Common myeloid progenitor, CD34-positive (primary cell): ENCODE results near the gene EPB41.

Experiments used
- CTCF ChIA-PET: fragments of 350-600 bp; sonication (Branson Sonifier 250); formaldehyde crosslinking; loops from one replicate; lab custom pipeline; 2021; ENCODE audit warnings: antibody characterized with exemption; lab: Charles Lee
- POLR2A ChIA-PET: fragments of 350-600 bp; sonication (Branson Sonifier 250); formaldehyde crosslinking; loops from one replicate; lab custom pipeline; 2021; ENCODE audit warnings: antibody characterized with exemption; lab: Charles Lee
- DNase-seq, 3 donors: peaks; one replicate each; pipeline versions ENCODE4 v3.0.0 to v3.0.0-alpha.2; 2013
- H3K27ac ChIP-seq, 2 experiments: 1 replicate in 1 of 2; 2 replicates in 1 of 2; pipeline ENCODE4 v1.7.0; 2013; ENCODE audit warnings: inconsistent platforms in 2 of 2, low read length in 2 of 2, mild to moderate bottlenecking in 2 of 2, low read depth in 1 of 2, moderate library complexity in 1 of 2; ENCODE audit not compliant: severe bottlenecking in 2 of 2, insufficient read depth in 1 of 2, poor library complexity in 1 of 2
- H3K27me3 ChIP-seq, 5 experiments: replicated peaks in 2 of 5; 1 replicate in 3 of 5; 2 replicates in 2 of 5; pipeline versions ENCODE4 v1.6.1 to v1.7.0; 2013; ENCODE audit warnings: low read length in 4 of 5, mild to moderate bottlenecking in 2 of 5, moderate library complexity in 2 of 5, inconsistent platforms in 1 of 5; ENCODE audit not compliant: insufficient read depth in 5 of 5, control insufficient read depth in 4 of 5
- H3K36me3 ChIP-seq, 4 experiments: 1 replicate in 2 of 4; 2 replicates in 2 of 4; pipeline versions ENCODE4 v1.6.1 to v1.7.0; 2013; ENCODE audit warnings: low read length in 3 of 4, control low read depth in 1 of 4, mild to moderate bottlenecking in 1 of 4; ENCODE audit not compliant: control insufficient read depth in 4 of 4, insufficient read depth in 4 of 4
- H3K4me1 ChIP-seq, 4 experiments: 1 replicate in 3 of 4; 2 replicates in 1 of 4; pipeline versions ENCODE4 v1.6.1 to v1.7.1; 2013; ENCODE audit warnings: low read length in 3 of 4, mild to moderate bottlenecking in 3 of 4, control low read depth in 1 of 4, inconsistent platforms in 1 of 4, moderate library complexity in 1 of 4; ENCODE audit not compliant: control insufficient read depth in 4 of 4, insufficient read depth in 4 of 4; ENCODE audit errors: control extremely low read depth in 1 of 4
- H3K4me3 ChIP-seq, 7 experiments: 1 replicate in 4 of 7; 2 replicates in 3 of 7; pipeline versions ENCODE4 v1.5.1 to v1.7.0; 2013; ENCODE audit warnings: mild to moderate bottlenecking in 7 of 7, low read length in 6 of 7, moderate library complexity in 6 of 7, inconsistent platforms in 2 of 7, low read depth in 2 of 7, control low read depth in 1 of 7; ENCODE audit not compliant: insufficient read depth in 4 of 7, control insufficient read depth in 1 of 7; ENCODE audit errors: extremely low read depth in 1 of 7
- H3K9me3 ChIP-seq, 5 experiments: 1 replicate in 4 of 5; 2 replicates in 1 of 5; pipeline versions ENCODE4 v1.6.1 to v1.7.1; 2013; ENCODE audit warnings: low read length in 4 of 5, mild to moderate bottlenecking in 2 of 5, inconsistent platforms in 1 of 5, low read depth in 1 of 5, moderate library complexity in 1 of 5; ENCODE audit not compliant: control insufficient read depth in 4 of 5, insufficient read depth in 2 of 5; ENCODE audit errors: control extremely low read depth in 1 of 5
- WGBS: methylation state at CpG from one replicate; pipeline ENCODE4 v1.1.5; 2013; ENCODE audit not compliant: insufficient coverage; 5-methylcytosine and 5-hydroxymethylcytosine counted together

The EPB41 gene

DNA sequence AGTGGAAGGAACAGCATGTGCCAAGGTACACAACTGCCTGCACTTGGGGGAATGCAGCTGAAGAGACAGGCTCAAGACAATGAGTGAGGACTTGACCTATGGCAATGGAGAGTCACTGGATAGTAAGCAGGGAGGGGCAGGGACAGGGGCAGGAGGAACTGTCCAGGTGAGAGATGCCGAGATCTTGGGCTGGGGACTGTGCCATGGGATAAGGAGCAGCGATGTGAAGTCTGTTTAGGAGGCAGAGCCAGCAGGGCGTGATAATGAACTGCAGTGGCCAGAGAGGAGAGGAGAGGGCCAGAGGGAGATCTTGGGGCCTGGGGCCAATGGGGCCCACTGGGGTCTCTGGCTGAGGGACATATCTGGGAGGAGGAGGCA lies 17.8 kb upstream of the EPB41 start:
- Histone ChIP-seq H3K4me1 (peaks cover 5 to 24% (median 20%) of the 10 kb centered on the region in 4 experiments), H3K36me3 (peaks cover 0 to 13% (median 9%) of the 10 kb centered on the region in 4 experiments), H3K27ac (no peak overlapping the region), H3K4me3 (no peak overlapping the region), H3K9me3 (no peaks in the 10 kb centered on the region), H3K27me3 (no peaks in the 10 kb centered on the region)
- ChIA-PET CTCF (interaction anchor here (1.9 kb wide), 1 partner anchor 137 kb away, joined by 5 read pairs; no protein-coding TSS in a partner anchor), POLR2A (interaction anchor here (0.6 kb wide), 1 partner anchor 65 kb away, joined by 6 read pairs; no protein-coding TSS in a partner anchor)
- DNase-seq, result no peak
- WGBS, result 75% methylated on average over 3 of the region's 3 CpGs

DNA sequence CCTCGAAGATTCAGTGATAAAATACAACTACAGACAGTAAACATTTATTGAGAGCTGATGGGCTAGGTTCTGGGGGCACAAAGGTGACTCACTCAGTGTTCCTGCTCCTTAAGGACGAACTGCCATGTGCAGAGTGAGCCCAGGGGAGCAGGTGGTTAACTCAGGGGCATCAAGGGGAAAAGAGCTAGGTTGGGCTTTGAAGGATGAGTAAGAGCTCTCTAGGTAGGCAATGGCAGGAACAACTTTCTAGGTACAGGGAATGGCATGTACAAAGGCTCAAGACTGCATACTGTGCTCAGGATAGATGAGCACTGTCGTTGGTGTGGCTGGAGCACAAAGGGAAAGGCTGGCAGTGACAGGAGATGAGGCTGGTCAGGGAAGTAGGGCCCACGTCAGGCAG lies 16.6 kb upstream of the EPB41 start:
- no peak for DNase-seq
- ChIA-PET POLR2A (interaction anchor here (1.3 kb wide), 1 partner anchor 139 kb away, joined by 3 read pairs; no protein-coding TSS in a partner anchor), CTCF (interaction anchor here (0.9 to 3.3 kb wide), 4 partner anchors 13 to 136 kb away, joined by 3 to 9 read pairs (median 4); no protein-coding TSS in a partner anchor)
- Histone ChIP-seq H3K27ac (no peak overlapping the region), H3K36me3 (peaks cover 0 to 12% (median 9%) of the 10 kb centered on the region in 4 experiments), H3K27me3 (no peaks in the 10 kb centered on the region), H3K4me1 (peaks cover 5 to 24% (median 20%) of the 10 kb centered on the region in 4 experiments), H3K9me3 (no peaks in the 10 kb centered on the region), H3K4me3 (peak overlapping the region in 1 of 7 experiments; percentile 12)
- 73% methylated on average over 3 of the region's 4 CpGs for WGBS

DNA sequence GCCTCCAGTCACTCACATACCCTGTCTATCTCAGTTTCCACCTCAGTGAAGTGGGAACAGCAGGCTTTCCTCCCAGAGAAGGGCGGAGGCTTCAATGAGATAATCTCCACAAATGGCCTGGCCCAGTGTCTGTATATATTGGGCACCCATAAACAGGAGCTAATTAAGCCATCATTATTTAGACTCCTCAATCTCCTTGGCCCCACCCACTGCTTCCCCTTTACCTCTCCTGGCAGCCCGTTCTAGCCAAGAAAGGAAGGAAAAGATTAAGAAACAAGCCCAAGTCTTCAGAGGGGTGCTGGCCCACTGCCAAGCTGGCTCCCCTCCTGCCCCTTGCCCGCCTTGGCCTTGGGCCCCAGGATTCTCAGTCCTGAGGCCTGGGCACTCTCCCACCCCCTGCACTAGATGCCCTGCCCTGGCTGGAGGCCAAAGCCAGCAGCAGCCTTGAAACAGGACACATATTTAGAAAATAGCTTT lies 15.9 kb upstream of the EPB41 start:
- POLR2A ChIA-PET, result interaction anchor here (1.3 kb wide), 1 partner anchor 138 kb away, joined by 3 read pairs; no protein-coding TSS in a partner anchor
- peak in 2 of 3 donors; percentile 47 to 52 for DNase-seq
- H3K4me3 ChIP-seq, result peak overlapping the region in 2 of 7 experiments; percentile 12 to 45
- no peaks in the 10 kb centered on the region for H3K27me3 ChIP-seq
- no peaks in the 10 kb centered on the region for H3K9me3 ChIP-seq
- H3K4me1 ChIP-seq, result peaks cover 5 to 24% (median 20%) of the 10 kb centered on the region in 4 experiments
- WGBS, result 27% methylated on average over 3 of the region's 3 CpGs
- CTCF ChIA-PET, result interaction anchor here (0.7 to 3.3 kb wide), 6 partner anchors 9 to 136 kb away, joined by 3 to 9 read pairs (median 4); no protein-coding TSS in a partner anchor
- no peak overlapping the region for H3K27ac ChIP-seq
- peaks cover 0 to 12% (median 8%) of the 10 kb centered on the region in 4 experiments for H3K36me3 ChIP-seq

DNA sequence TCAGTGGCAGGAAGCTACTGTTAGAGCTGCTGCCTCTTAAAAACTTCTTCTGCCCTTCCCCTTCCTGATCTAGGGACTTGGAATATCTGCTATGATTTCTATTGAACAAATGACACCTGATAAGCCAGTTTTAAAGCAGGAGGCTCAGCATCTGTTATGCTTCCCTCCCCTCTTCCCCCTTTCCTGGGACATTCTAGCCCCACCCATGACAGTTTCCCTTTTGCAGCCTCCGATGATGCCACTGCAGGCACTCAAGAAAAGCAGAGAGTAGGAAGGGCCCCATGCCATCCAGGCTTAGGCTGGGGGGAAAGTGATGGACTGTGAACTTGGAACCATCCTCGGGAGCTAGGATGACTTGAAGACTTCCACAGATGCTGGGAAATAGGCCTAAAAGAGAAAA lies 15.1 kb upstream of the EPB41 start:
- peak overlapping the region in 1 of 7 experiments; percentile 5 for H3K4me3 ChIP-seq
- H3K27ac ChIP-seq, result no peak overlapping the region
- H3K36me3 ChIP-seq, result peaks cover 0 to 8% (median 7%) of the 10 kb centered on the region in 4 experiments
- no peaks in the 10 kb centered on the region for H3K27me3 ChIP-seq
- H3K4me1 ChIP-seq, result peaks cover 5 to 24% (median 20%) of the 10 kb centered on the region in 4 experiments
- ChIA-PET CTCF (interaction anchor here (0.7 to 3.3 kb wide), 9 partner anchors 11 to 134 kb away, joined by 3 to 9 read pairs (median 5); no protein-coding TSS in a partner anchor), POLR2A (interaction anchor here (0.5 to 1.1 kb wide), 2 partner anchors 25 to 123 kb away, joined by 3 read pairs; no protein-coding TSS in a partner anchor)
- DNase-seq, result no peak
- no peaks in the 10 kb centered on the region for H3K9me3 ChIP-seq
- WGBS, result 86% methylated on average over 1 of the region's 2 CpGs

DNA sequence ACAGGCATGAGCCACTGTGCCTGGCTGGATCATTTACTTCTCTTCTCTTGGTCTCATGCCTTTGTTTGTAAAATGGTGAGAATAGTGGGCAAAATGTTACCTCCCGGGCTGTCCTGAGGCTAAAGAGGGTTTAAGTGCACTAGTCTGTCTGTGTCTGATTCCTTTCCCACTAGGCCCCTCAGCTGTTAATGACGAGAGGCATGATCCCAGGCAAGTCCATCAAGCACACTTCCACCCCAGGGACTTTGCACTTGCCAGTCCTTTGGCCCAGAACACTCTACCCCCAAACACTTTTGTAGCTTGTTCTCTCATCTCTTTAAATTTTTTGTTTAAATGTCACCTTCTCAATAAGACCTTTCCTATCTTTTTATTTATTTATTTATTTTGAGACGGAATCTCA lies 13.8 kb upstream of the EPB41 start:
- Histone ChIP-seq H3K27me3 (no peaks in the 10 kb centered on the region), H3K9me3 (no peaks in the 10 kb centered on the region), H3K4me3 (no peak overlapping the region), H3K4me1 (peaks cover 5 to 24% (median 20%) of the 10 kb centered on the region in 4 experiments), H3K36me3 (peaks cover 0 to 4% (median 1%) of the 10 kb centered on the region in 4 experiments), H3K27ac (no peak overlapping the region)
- ChIA-PET POLR2A (interaction anchor here (1.1 to 1.2 kb wide), 2 partner anchors 13 to 23 kb away, joined by 3 read pairs; no protein-coding TSS in a partner anchor), CTCF (interaction anchor here (1.5 to 3.3 kb wide), 7 partner anchors 12 to 133 kb away, joined by 4 to 9 read pairs (median 6); no protein-coding TSS in a partner anchor)
- WGBS, result 92% methylated on average over 1 of the region's 3 CpGs
- DNase-seq, result no peak

DNA sequence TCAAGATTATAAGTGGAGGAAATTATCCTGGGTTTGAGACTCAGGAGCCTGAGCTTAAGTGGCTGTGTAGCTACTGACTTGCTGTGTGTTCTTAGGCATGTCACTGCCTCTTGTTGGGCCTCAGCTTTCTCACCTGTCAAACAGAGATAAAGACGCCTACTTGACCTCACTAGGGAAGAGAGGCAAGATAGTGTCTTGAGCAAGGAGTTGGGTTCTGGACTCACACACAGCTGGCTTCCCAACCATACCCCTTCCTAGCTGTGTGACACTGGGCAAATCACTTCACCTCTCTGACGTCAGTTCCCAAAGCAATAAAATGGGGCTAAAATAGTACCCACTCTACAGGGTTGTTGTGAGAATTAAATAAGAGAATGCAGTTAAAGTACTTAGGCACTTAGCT lies 11.6 kb upstream of the EPB41 start:
- Histone ChIP-seq H3K9me3 (no peaks in the 10 kb centered on the region), H3K27ac (no peak overlapping the region), H3K4me1 (peaks cover 5 to 22% (median 19%) of the 10 kb centered on the region in 4 experiments), H3K4me3 (no peak overlapping the region), H3K27me3 (no peaks in the 10 kb centered on the region), H3K36me3 (peaks cover 0 to 9% (median under 1%) of the 10 kb centered on the region in 4 experiments)
- no peak for DNase-seq
- WGBS, result 100% methylated on average over 1 of the region's 2 CpGs
- ChIA-PET POLR2A (interaction anchor here (1.3 kb wide), 1 partner anchor 9 kb away, joined by 3 read pairs; no protein-coding TSS in a partner anchor), CTCF (interaction anchor here (0.8 to 1.6 kb wide), 6 partner anchors 8 to 132 kb away, joined by 3 to 4 read pairs (median 3); partner anchors contain the start of gene EPB41)
